ENCODE results near the gene CA5A. TPM values are rescaled to one million over a fixed set of nuclear protein-coding genes. Genes with fewer than 3 reads are reported as not detected.

CA5A gene
- total and polyA plus RNA-seq, 9 of the 15 experiments (the other 6 are each of a cell fraction or from before 2014, with no cell fraction given): not detected

GRCh38 chr16:87854053-87854906 lies 82.0 kb downstream of the CA5A start (continued):
- TF ChIP-seq MGA (IDR thresholded peaks at IDR 0.05): no peak
- no peak for TF ChIP-seq CTCFL (IDR thresholded peaks at IDR 0.05; ENCODE audit: borderline replicate concordance, insufficient read depth, low read depth, low read length, poor library complexity, severe bottlenecking)
- TF ChIP-seq BCLAF1 (IDR thresholded peaks at IDR 0.05; ENCODE audit: borderline replicate concordance in 1 of 2, control insufficient read depth in 1 of 2, low read depth in 2 of 2, low read length in 1 of 2): no peak
- no peak for TF ChIP-seq ZNF511 (CRISPR knock-in tag; IDR thresholded peaks at IDR 0.05)
- TF ChIP-seq COPS2 (conservative IDR thresholded peaks at IDR 0.05): no peak
- 0 out of 2 replicates have a peak, but pooled peaks have one; percentile 1 for TF ChIP-seq SMC3 (conservative IDR thresholded peaks at IDR 0.05; ENCODE audit: insufficient read depth, low read depth, low read length)
- TF ChIP-seq RUNX1 (IDR thresholded peaks at IDR 0.05; ENCODE audit: low read depth): peak; percentile 96
- TF ChIP-seq ZNF212 (CRISPR knock-in tag; IDR thresholded peaks at IDR 0.05): no peak

Data from K562 (cell line).